Fibroblast of skin of right quadriceps (primary cell): ENCODE data around the gene SNURF.
"Not testable (repeated sequence)": the region's sequence is repeated elsewhere in the genome, so short reads cannot be mapped to it uniquely, and the experiment has no call there.

Experiments
- DNase-seq: peaks from one replicate; pipeline ENCODE4 v3.0.0-alpha.2; 2013

SNURF gene, protein sequence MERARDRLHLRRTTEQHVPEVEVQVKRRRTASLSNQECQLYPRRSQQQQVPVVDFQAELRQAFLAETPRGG

DNA sequence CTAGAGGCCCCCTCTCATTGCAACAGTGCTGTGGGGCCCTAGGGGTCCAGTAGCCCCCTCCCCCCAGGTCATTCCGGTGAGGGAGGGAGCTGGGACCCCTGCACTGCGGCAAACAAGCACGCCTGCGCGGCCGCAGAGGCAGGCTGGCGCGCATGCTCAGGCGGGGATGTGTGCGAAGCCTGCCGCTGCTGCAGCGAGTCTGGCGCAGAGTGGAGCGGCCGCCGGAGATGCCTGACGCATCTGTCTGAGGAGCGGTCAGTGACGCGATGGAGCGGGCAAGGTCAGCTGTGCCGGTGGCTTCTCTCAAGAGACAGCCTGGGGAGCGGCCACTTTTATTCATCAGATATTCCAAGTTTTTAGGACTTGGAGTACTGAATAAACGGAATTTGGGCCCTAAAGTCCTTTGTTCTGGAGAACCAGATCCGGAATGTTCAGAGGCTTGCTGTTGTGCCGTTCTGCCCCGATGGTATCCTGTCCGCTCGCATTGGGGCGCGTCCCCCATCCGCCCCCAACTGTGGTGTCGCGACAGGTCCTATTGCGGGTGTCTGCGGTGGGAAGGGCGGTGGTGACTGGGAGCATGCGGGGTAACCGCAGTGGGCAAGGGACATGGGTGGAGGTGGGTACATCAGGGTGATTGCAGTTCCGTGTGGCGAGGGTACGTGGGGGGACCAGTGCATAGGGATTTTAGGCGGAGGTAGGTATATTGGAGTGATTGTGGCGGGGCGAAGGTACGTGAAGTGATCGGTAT is at the start of gene SNURF, which contains the start of gene SNRPN:
Gene SNURF (plus strand): TSS at position 205 of the 748 bp plus-strand sequence. CDS start 62 bp downstream, at position 267.
Gene SNRPN (plus strand): TSS at position 205 of the 748 bp plus-strand sequence. CDS start 19,467 bp downstream, outside the sequence.
- DNase-seq: peak; percentile 59

DNA sequence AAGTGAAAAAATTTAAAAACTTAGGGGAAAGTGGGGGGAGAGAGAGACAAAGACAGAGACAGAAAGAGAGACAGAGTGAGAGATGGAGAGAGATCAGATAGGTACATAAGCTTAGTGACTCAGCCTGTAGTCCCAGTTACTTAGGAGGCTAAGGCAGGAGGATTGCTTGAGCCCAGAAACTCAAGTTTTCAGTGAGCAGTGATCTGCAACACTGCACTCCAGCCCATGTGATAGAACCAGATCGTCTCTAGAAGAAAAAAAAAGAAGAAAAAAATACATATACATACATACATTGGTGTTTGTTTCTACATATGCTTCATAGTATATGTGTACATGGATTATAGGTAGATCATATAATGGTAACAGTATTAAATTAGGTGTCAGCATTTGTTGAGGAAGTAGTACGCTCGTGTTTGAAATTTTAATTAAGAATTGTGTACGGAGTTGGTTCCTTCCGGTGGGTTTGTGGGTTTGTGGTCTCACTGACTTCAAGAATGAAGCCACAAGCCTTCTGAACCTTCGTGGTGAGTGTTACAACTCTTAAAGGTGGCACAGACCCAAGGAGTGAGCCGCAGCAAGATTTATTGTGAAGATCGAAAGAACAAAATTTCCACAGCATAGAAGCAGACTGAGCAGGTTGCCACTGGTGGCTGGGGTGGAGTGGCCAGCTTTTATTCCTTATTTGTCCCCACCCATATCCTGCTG is 38.3 kb upstream of the SNURF start:
- no peak for DNase-seq

DNA sequence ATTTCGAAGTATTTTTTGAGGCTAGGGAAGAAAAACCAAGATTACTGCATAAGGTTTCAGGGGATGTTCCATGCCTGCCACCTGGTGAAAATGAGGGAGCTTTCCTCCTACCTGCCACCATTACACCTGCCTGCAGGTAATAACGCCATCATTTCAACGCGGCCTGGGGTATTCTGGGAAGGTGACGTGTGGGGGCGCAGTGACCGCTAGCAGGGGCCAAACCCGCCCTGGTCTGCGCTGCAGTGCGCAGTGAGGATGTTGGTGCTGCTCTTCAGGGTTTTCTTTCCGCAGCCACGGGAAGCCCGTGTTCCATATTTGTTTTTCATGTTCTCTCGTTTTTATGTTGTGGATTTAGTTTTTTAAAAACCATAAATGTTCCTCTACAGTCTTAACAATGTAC is 37.4 kb upstream of the SNURF start:
- DNase-seq: no peak

DNA sequence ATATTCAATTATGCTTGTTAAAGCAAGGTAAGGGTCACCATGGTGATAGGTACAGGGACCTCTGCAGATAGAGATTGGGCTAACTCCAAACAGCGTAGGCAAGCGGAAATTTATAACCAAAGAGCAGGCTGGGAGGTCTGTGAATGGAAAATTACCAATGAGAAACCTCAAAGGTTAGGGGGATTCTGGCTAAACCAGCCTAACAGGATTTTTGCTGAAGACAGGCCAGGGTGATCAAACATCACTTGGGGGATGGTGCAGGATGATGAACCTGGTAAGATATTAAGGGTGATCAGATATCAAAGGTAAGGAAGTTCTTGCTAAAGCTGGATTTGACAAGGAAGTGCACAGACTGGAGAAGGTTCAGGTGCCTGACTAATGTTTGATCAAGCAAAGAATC is 35.3 kb upstream of the SNURF start:
- DNase-seq: no peak

DNA sequence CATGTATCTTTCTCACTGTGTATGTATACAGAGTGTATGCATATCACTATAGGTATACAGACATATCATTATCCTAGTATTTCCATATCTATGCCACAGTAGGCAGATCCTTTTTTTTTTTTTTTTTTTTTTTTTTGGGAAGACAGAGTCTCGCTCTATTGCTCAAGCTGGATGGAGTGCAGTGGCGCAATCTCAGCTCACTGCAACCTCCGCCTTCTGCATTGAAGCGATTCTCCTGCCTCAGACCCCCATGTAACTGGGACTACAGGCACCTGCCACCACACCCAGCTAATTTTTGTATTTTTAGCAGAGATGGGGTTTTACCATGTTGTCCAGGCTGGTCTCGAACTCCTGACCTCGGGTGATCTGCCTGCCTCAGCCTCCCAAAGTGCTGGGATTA is 32.0 kb upstream of the SNURF start:
- not testable (repeated sequence) for DNase-seq

DNA sequence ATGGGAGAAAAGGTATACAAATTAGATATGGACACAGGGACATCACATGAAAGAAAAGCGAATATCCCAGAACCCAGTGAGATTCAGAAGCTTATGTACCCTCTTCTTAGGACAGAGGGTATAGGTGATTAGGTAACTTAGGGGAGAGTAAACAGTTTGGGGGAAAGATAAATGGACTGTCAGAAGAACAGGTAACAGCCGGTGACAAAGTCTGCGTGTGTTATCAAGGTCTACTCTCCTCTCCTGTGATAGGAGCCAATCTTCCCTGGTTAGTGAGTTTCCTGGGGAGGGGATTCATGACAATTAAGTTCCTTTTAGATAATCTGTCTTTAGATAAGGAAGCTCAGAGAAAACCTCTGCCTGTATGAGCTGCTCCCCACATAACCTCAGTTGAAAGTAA is 30.6 kb upstream of the SNURF start:
- no peak for DNase-seq

DNA sequence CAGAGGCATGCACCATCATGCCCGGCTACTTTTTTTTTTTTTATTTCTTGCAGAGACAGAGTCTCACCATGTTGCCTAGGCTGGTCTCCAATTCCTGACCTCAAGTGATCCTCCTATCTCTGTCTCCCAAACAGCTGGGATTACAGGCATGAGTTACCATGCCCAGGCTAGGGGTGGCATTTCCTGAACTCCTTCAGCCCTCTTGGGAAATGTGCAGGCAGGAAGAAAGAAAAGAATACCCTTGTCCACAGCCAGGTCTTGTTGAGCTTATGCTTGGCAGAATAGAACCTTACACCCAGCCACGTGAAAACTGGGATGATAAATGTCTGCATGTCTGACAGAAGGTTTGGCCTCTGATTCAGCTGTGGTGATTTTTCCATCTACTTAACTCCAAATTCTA is 30.2 kb upstream of the SNURF start:
- DNase-seq: no peak

DNA sequence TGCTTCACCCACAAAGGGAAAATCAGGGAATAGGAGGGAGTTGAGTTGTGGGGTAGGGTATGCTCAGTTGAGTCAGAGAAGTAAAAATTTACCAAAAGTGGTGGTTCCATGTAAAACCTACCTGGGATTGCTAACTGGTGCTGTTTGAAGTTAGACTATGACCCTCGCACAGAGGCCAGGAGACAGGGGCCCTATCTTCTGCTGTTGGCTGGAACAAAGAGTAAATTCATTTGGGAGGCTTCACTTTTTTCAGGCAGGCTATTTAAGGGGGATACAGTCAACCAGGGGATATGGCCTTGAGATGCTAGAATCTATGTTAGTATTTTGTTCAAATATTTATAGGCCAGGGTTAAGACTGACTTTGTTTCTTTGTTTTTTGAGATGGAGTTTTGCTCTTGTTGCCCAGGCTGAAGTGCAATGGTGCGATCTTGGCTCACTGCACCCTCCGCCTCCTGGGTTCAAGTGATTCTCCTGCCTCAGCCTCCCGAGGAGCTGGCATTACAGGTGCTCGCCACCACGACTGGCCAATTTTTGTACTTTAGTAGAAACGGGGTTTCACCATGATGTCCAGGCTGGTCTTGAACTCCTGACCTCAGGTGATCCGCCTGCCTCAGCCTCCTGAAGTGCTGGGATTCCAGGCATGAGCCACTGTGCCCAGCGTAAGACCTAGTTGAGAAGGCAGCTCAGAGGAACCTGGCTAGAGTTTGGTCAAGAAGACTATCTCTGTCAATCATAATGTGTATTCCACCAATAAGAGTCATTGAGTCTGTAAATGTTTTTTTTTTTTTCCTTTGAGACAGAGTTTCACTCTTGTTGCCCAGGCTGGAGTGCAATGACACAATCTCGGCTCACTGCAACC is 22.7 kb upstream of the SNURF start:
- DNase-seq: not testable (repeated sequence)

DNA sequence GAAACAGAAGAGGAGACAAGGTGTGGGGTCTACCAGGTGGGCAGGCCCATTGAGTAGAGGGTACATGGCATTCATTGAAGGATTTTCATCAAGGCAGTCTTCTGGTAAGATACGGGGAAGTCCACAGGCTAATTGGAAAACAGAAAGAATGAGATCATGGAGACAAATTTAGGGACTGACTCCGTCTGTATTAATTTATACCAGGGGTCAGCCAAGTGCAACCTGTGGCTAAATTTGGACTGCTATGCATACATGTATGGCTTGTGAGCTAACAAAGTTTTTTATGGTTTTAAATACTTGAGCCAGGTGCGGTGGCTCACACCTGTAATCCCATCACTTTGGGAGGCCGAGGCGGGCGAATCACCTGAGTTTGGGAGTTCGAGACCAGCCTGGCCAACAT is 21.1 kb upstream of the SNURF start:
- DNase-seq: no peak

DNA sequence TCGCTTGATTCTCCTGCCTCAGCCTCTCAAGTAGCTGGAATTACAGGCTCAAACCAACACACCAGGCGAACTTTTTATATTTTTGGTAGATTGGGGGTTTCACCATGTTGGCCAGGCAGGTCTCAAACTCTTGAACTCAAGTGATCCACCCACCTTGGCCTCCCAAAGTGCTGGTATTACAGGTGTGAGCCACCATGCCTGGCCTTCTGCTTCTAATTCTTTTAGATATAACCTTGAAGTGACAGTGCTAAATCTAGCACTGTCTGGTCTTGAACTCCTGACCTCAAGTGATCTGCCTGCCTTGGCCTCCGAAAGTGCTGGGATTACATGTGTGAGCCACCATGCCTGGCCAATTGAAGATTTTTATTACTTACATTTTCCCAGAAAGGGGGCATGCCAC is 16.6 kb upstream of the SNURF start:
- not testable (repeated sequence) for DNase-seq

DNA sequence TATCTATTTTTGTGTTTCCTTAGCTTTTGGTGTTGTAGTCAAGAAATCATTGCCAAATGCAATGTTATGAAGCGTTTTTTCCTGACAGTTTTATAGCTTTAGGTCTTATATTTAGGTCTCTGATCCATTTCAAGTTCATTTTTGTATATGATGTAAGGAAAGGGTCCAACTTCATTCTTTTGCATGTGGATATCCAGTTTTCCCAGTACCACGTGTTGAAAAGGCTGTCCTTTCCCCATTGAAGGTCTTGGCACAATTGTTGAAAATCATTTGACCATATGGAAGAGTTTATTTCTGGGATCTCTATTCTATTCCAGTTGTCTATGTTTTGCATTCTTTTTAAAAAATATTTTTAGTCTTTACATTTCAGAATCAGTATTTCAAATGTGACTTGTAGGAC is 14.6 kb upstream of the SNURF start:
- DNase-seq: no peak

DNA sequence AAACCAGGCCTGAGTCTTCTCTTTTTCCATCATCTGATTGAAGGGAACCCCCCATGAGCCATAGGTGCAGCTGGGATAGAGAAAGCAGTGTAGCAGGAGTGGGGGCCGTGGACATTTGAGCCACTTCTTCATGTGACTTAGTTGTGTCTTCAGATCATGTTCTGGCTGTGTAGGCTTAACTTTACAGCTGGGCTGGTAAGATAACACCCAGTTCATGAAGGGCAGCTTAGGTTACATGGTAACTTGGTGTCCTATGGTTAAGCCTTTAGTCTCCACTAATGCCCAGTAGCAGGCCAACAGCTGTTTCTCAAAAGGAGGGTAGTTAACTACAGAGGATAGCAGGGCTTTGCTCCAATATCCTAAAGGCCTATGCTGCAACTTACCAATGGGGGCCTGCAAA is 11.4 kb upstream of the SNURF start:
- no peak for DNase-seq

DNA sequence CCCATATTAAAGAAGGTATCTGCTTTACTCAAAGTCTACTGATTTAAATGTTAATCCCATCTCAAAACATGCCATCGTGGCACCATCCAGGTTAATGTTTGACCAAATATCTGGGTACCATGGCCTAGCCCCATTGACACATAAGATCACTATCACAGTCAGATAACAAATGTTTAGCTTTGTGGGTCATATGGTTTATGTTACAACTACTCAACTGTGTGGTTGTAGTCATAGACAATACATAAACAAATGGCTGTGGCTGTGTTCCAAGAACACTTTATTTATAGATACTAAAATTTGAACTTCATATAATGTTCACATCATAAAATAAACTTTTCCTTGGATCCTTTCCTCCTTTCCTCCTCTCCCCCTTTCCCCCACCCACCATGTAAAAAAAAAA is 9.8 kb upstream of the SNURF start:
- no peak for DNase-seq

DNA sequence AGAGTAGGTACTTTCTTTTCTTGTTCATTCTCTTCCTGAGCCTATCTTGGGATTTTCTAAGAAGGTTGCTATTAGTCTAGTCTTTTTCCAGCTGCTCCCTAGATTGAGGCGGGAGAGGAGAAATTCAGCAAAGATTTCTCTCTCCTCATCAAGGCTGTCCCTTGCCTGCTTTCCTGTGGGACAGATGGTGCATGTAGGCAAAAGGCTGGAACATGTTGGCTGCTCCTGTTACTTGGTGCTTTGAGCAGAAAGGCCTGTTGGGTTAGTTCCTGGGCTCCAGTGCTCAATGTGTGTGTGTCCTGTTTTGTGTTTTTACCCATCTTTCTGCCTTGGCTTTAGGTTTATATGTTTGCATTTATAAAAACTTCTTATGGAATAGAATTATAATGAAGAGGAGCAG is 9.1 kb upstream of the SNURF start:
- DNase-seq: no peak

DNA sequence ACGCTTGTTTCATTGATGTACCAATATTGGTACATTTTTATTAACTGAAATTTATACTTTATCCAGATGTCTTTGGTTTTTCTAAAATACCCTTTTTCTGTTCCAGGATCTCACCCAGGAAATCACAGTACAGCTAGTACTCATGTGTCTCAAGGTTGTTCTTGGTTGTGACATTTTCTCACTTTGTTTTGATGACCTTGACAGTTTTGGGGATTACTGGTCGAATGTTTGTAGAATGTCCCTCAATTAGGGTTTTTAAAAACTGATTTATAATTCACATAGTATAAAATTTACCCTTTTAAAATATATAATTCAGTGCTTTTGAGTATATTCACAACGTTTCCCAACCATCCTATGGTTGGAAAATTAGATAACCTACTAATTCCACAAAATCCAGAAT is 6.3 kb upstream of the SNURF start:
- DNase-seq: no peak

DNA sequence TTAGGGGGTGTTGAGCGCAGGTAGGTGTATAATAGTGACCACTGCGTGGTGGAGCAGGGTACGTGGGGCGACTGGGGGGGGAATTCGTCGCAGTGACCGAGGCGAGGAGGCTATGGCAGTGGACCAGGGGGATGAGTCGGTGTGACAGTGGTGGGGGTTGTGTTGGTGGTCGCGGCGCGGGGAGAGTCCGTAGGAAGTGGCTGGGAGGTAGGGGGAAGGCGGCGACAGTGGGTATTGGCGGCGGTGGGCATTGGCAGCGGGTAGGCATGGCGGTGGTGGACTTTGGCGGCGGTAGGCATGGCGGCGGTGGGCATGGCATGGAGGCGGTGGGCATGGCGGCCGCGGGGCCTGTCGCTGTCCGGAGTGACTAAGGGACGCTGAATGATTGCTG is 739 bp downstream of the SNURF start:
- DNase-seq: no peak

DNA sequence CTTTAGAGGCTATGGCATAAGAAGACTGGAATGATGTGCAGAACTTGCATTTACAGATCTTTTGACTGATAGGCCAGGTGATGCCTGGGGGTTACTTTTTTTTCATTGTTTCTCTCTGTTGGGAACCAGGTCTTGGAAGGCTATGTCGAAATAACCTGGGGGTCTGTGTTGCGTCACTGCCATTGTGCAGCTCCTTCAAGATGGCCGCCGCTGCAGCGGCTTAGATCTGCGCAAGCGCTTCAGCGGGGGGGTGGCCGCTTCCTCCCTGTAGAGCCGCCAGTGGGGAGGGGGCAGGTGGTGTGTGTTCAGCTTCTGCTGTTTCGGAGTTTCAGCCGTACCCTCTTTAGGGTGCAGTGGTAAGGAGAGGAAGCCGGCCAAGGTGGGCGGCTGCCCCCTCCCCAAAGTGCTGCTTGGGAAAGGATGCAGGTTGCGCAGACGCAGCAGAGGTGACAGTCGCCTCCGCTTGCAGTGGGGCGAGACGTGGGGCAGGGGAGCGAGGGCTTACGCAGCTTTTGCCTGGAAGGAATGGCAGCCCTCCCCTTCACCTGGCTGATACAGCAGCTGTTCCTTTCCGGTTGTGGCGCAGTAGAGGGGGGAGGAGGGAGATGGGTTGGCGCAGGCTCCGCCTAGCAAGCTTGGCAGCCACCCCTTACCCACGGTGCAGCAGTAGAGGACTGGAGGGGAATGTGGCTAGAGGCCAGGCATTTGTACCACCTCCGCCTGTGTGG is 1.5 kb downstream of the SNURF start:
- DNase-seq: peak; percentile 64

DNA sequence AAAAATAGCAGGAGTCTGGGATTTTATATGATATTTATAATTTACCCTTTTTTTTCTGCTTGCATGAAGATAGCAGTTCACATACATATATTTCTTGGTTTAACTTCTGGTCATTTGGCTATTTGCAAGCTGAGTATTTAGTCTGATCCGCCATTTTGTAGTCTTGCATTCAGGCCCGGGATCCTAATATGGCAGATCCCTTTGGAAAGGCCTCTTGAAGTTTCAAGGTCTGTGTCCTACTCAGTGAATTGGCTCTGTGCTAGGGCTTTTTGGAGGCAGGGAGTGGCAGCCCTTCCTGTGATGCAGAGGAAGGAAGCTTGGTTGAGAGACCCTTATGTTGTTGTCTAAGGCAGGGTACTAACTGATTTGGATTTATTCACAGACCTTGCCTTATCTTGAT is 2.9 kb downstream of the SNURF start:
- DNase-seq: no peak

DNA sequence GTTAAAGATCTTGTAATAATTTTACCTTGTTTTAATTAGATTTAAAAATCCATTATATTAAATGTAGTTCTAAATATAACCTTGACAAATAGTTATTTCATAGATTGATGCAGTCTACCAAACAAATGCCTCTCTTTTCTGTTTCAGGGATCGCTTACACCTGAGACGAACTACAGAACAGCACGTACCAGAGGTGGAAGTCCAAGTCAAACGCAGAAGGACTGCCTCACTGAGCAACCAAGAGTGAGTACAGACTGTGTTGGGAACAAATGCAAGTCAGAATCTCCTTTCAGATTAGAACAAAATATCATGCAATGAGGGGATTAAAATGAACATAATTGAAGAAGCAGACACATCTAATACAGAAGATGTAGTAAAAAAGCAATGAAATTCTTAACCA is 7.2 kb downstream of the SNURF start:
- no peak for DNase-seq

DNA sequence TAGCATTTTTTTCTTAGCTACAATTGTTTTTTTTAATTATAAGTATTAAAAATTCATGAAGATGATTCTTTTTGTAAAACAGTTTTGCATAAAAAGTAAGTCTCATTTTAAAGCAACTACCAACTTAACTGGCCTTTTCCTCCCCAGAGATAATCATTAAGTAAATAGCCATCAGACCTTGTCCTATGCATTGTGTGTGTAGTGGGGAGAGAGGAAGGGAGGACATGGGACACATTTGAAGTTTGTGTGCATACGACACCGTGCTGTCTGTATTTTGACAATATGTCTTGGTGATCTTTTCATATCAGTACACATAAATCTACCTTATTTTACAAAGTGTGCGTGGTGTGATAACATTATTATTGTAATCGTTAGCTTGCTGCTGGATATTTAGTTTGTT is 8.1 kb downstream of the SNURF start:
- no peak for DNase-seq

DNA sequence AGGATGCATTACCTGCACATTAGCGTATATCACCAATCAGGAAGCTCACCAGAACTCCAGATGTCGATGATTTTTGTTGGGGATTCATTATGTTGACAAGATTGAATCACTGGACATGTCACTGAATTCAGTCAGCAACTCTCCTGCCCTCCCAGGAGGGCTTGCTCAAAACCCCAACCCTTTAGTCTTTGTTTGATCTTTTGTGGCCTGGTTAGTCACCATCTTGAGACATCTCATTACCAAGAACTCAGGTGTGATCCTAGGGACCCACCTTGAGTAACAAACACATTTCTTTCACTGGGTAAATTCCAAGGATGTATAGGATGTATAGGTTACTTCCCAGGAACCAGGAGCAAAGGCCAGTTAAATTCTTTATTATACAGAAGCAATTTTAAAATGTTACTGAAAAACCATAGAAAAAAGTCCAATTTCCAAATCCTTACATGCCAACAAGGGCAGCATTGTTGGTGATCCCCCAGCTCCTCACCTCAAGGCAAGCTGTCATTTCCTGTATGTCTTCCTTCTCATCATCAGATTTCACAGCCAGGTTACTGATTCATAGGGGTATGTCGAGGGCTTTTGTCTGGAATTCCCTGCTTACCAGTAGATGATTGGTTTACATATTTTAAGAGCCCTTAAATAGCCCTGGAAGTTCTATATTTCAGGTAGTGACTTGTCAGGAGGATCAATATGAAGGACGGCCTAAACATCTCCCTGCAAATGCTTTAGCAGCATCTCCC is 11.7 kb downstream of the SNURF start:
- no peak for DNase-seq

DNA sequence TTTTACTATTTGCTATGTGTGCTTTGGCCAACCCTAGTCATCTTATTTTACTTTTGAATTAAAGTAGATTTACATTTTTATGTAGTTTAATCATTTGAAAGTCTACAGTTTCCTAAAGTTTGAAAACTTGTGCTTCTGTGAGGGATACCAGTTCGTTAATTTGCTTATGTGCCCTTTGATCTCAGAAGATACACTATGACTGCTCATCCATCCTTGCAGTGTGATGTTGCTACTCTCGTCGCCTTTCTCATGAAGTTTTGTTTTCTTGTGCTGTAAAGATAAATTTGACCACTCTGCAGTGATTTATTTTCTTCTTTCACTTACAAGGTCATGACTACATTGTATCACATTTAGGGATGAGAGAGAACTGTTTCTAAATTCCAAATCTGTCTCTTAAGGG is 16.3 kb downstream of the SNURF start:
- DNase-seq: no peak
